Astrocyte (in vitro differentiated cells and primary cell): ENCODE measurements around the gene CNPY4. TPM values are rescaled to one million over a fixed set of nuclear protein-coding genes. Genes with fewer than 3 reads are reported as not detected.

Experiments
- DNase-seq: peaks from one replicate; pipeline ENCODE4 v3.0.0-alpha.2; 2010; ENCODE audit warnings: low read depth
- FAIRE-seq: peaks from 2 replicates; lab custom pipeline; 2011; peaks lifted over from hg19 to GRCh38; lab: Jason Lieb, UNC
- H2AFZ ChIP-seq: 2 replicates; pipeline ENCODE4 v1.6.0; 2012; ENCODE audit warnings: low read depth, low read length, inconsistent platforms
- H3K27ac ChIP-seq: 2 replicates; pipeline ENCODE4 v1.5.1; 2011; ENCODE audit warnings: low read depth, low read length, inconsistent platforms
- H3K27me3 ChIP-seq: 2 replicates; pipeline ENCODE4 v1.6.0; 2011; ENCODE audit warnings: low read length, inconsistent platforms; ENCODE audit not compliant: insufficient read depth
- H3K36me3 ChIP-seq: 2 replicates; pipeline ENCODE4 v1.5.1; 2011; ENCODE audit warnings: low read length, inconsistent platforms; ENCODE audit not compliant: insufficient read depth
- H3K4me1 ChIP-seq: 2 replicates; pipeline ENCODE4 v1.5.1; 2011; ENCODE audit warnings: low read length, inconsistent platforms; ENCODE audit not compliant: insufficient read depth
- H3K4me2 ChIP-seq: 2 replicates; pipeline ENCODE4 v1.6.0; 2012; ENCODE audit warnings: low read length, inconsistent platforms
- H3K4me3 ChIP-seq: 2 replicates; pipeline ENCODE4 v1.5.1; 2011; ENCODE audit warnings: low read depth, mild to moderate bottlenecking, low read length, inconsistent platforms; ENCODE audit not compliant: insufficient read depth
- H3K79me2 ChIP-seq: 2 replicates; pipeline ENCODE4 v1.6.0; 2012; ENCODE audit warnings: mild to moderate bottlenecking, low read length, inconsistent platforms; ENCODE audit not compliant: insufficient read depth
- H3K9ac ChIP-seq: 2 replicates; pipeline ENCODE4 v1.6.0; 2012; ENCODE audit warnings: mild to moderate bottlenecking, low read length, inconsistent platforms
- H3K9me3 ChIP-seq: 2 replicates; pipeline ENCODE4 v1.5.1; 2012; ENCODE audit warnings: low read depth, mild to moderate bottlenecking, low read length, inconsistent platforms; ENCODE audit not compliant: insufficient read depth
- H4K20me1 ChIP-seq: 2 replicates; pipeline ENCODE4 v1.6.0; 2012; ENCODE audit warnings: low read length, inconsistent platforms; ENCODE audit not compliant: insufficient read depth
- H3K27ac Mint-ChIP-seq: one replicate; pipeline ENCODE4 v1.8.0; 2021; ENCODE audit warnings: mild to moderate bottlenecking, mixed read lengths; ENCODE audit not compliant: unreplicated experiment
- H3K27me3 Mint-ChIP-seq: one replicate; pipeline ENCODE4 v1.8.0; 2021; ENCODE audit warnings: low read depth, mixed read lengths; ENCODE audit not compliant: unreplicated experiment
- H3K36me3 Mint-ChIP-seq: one replicate; pipeline ENCODE4 v1.8.0; 2021; ENCODE audit warnings: low read depth, mixed read lengths; ENCODE audit not compliant: unreplicated experiment
- H3K4me1 Mint-ChIP-seq: one replicate; pipeline ENCODE4 v1.8.0; 2021; ENCODE audit warnings: low read depth, mixed read lengths; ENCODE audit not compliant: unreplicated experiment
- H3K4me3 Mint-ChIP-seq: one replicate; pipeline ENCODE4 v1.8.0; 2021; ENCODE audit warnings: mild to moderate bottlenecking, moderate library complexity, mixed read lengths; ENCODE audit not compliant: unreplicated experiment
- H3K9me3 Mint-ChIP-seq: one replicate; pipeline ENCODE4 v1.8.0; 2021; ENCODE audit warnings: mild to moderate bottlenecking, mixed read lengths; ENCODE audit not compliant: unreplicated experiment
- CTCF ChIP-seq: IDR thresholded peaks from 2 replicates; pipeline ENCODE4 v1.5.1; 2011; ENCODE audit warnings: low read depth, mild to moderate bottlenecking, inconsistent platforms, low read length, moderate library complexity; ENCODE audit not compliant: insufficient read depth
- EZH2 ChIP-seq: IDR thresholded peaks from 2 replicates; pipeline ENCODE4 v1.6.1; 2012; ENCODE audit warnings: mild to moderate bottlenecking, low read length, inconsistent platforms; ENCODE audit not compliant: insufficient read depth
- total RNA-seq: library from RNA; stranded (reverse); gene quantifications from 2 replicates; pipeline ENCODE4 v1.2.1, GENCODE V29; 2021

The CNPY4 gene
- total RNA-seq, 1 donor from 2014 or later: 16.4 TPM

- TF ChIP-seq CTCF: no peak
- peak; percentile 38 for TF ChIP-seq EZH2
- peaks cover 20% of the 10 kb centered on the region for H3K4me1 Mint-ChIP-seq
- peak overlapping the region; percentile 37 for H3K4me3 ChIP-seq
- H2AFZ ChIP-seq: no peak overlapping the region
- peaks cover 67% of the 10 kb centered on the region for H3K27me3 Mint-ChIP-seq
- H3K36me3 ChIP-seq: no peaks in the 10 kb centered on the region
- no peaks in the 10 kb centered on the region for H3K9me3 ChIP-seq
- H3K4me3 Mint-ChIP-seq: no peak overlapping the region
- H3K9ac ChIP-seq: no peak overlapping the region
- peaks cover 7% of the 10 kb centered on the region for H3K79me2 ChIP-seq
- peaks cover 12% of the 10 kb centered on the region for H3K27me3 ChIP-seq
- peaks cover 15% of the 10 kb centered on the region for H3K4me1 ChIP-seq
- no peak overlapping the region for H3K27ac ChIP-seq
- FAIRE-seq: no peak
- H4K20me1 ChIP-seq: peaks cover 16% of the 10 kb centered on the region
- no peak for DNase-seq
- H3K9me3 Mint-ChIP-seq: peaks cover 1% of the 10 kb centered on the region
- no peak overlapping the region for H3K27ac Mint-ChIP-seq
- H3K36me3 Mint-ChIP-seq: peaks cover 14% of the 10 kb centered on the region
- peak overlapping the region; percentile 67 for H3K4me2 ChIP-seq
Observed at GRCh38 chr7:100171087-100171681, 51.8 kb downstream of the CNPY4 start.

- Histone ChIP-seq H3K36me3 (no peaks in the 10 kb centered on the region), H3K4me3 (no peak overlapping the region), H3K9ac (no peak overlapping the region), H3K27ac (no peak overlapping the region), H2AFZ (no peak overlapping the region), H3K9me3 (no peaks in the 10 kb centered on the region), H3K79me2 (peaks cover 13% of the 10 kb centered on the region), H4K20me1 (peaks cover 16% of the 10 kb centered on the region), H3K4me1 (peaks cover 15% of the 10 kb centered on the region), H3K27me3 (peaks cover 7% of the 10 kb centered on the region), H3K4me2 (peak overlapping the region; percentile 67)
- H3K4me1 Mint-ChIP-seq: peaks cover 16% of the 10 kb centered on the region
- peaks cover 1% of the 10 kb centered on the region for H3K9me3 Mint-ChIP-seq
- H3K36me3 Mint-ChIP-seq: peaks cover 14% of the 10 kb centered on the region
- H3K4me3 Mint-ChIP-seq: no peak overlapping the region
- no peak for DNase-seq
- FAIRE-seq: no peak
- TF ChIP-seq EZH2 (no peak), CTCF (no peak)
- H3K27me3 Mint-ChIP-seq: peaks cover 66% of the 10 kb centered on the region
- H3K27ac Mint-ChIP-seq: no peak overlapping the region
Observed at GRCh38 chr7:100171840-100172239, 52.4 kb downstream of the CNPY4 start.

GRCh38 chr7:100173806-100174495 lies 54.5 kb downstream of the CNPY4 start:
- Histone ChIP-seq H3K9me3 (peaks cover 6% of the 10 kb centered on the region), H3K79me2 (peaks cover 16% of the 10 kb centered on the region), H3K4me3 (no peak overlapping the region), H3K36me3 (no peaks in the 10 kb centered on the region), H3K4me1 (no peaks in the 10 kb centered on the region), H3K4me2 (no peak overlapping the region), H3K27me3 (no peaks in the 10 kb centered on the region), H3K9ac (no peak overlapping the region), H2AFZ (no peak overlapping the region), H3K27ac (no peak overlapping the region), H4K20me1 (peaks cover 16% of the 10 kb centered on the region)
- TF ChIP-seq CTCF (no peak), EZH2 (no peak)
- H3K27me3 Mint-ChIP-seq: peaks cover 48% of the 10 kb centered on the region
- H3K36me3 Mint-ChIP-seq: peaks cover 10% of the 10 kb centered on the region
- H3K9me3 Mint-ChIP-seq: peaks cover 1% of the 10 kb centered on the region
- no peak overlapping the region for H3K27ac Mint-ChIP-seq
- FAIRE-seq (no peak), DNase-seq (no peak)
- H3K4me3 Mint-ChIP-seq: no peak overlapping the region
- peaks cover 4% of the 10 kb centered on the region for H3K4me1 Mint-ChIP-seq
